PC-3 (cell line): ENCODE data around the gene EBLN2.

Source experiments
- EZH2 ChIP-seq: fragments of 300-600 bp; sonication (generic); IDR thresholded peaks from one replicate; pipeline ENCODE4 v1.6.1; 2017; ENCODE audit warnings: antibody characterized with exemption, mild to moderate bottlenecking, low read length; ENCODE audit not compliant: unreplicated experiment
- TF ChIP-seq, protein P1 (sequence below): fragments of 300-600 bp; sonication (generic); conservative IDR thresholded peaks from 2 replicates; pipeline ENCODE4 v1.5.1; 2017; ENCODE audit warnings: antibody characterized with exemption, low read depth, mild to moderate bottlenecking, low read length

GRCh38 chr3:73098026-73098425 lies 36.6 kb downstream of the EBLN2 start:
- TF ChIP-seq, protein P1, sequence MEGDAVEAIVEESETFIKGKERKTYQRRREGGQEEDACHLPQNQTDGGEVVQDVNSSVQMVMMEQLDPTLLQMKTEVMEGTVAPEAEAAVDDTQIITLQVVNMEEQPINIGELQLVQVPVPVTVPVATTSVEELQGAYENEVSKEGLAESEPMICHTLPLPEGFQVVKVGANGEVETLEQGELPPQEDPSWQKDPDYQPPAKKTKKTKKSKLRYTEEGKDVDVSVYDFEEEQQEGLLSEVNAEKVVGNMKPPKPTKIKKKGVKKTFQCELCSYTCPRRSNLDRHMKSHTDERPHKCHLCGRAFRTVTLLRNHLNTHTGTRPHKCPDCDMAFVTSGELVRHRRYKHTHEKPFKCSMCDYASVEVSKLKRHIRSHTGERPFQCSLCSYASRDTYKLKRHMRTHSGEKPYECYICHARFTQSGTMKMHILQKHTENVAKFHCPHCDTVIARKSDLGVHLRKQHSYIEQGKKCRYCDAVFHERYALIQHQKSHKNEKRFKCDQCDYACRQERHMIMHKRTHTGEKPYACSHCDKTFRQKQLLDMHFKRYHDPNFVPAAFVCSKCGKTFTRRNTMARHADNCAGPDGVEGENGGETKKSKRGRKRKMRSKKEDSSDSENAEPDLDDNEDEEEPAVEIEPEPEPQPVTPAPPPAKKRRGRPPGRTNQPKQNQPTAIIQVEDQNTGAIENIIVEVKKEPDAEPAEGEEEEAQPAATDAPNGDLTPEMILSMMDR, result no peak
- TF ChIP-seq EZH2, result no peak
